NCI-H146 treated with DMSO at 0.1 percent for 48 hours (cell line): ENCODE results near the gene TNNI2.
"Not testable (repeated sequence)": the region's sequence is repeated elsewhere in the genome, so short reads cannot be mapped to it uniquely, and the experiment has no call there.

Experiments
- DNase-seq: peaks from one replicate; lab custom pipeline; 2025; ENCODE audit not compliant: unreplicated experiment; lab: John Stamatoyannopoulos, UW

Gene TNNI2

GRCh38 chr11:1838426-1839144 lies at the start of gene TNNI2:
Gene TNNI2, plus strand, starts transcription at chr11:1838981. Its CDS starts 716 bp downstream, at chr11:1839697.
- no peak for DNase-seq

GRCh38 chr11:1791912-1792311 lies 46.9 kb upstream of the TNNI2 start:
- no peak for DNase-seq

GRCh38 chr11:1792461-1792860 lies 46.3 kb upstream of the TNNI2 start:
- no peak for DNase-seq

GRCh38 chr11:1793081-1793480 lies 45.7 kb upstream of the TNNI2 start:
- no peak for DNase-seq

- no peak for DNase-seq
These were observed 42.3 kb upstream of the TNNI2 start for GRCh38 chr11:1796413-1797011.

GRCh38 chr11:1797391-1798125 lies 41.2 kb upstream of the TNNI2 start:
- DNase-seq = no peak

- no peak for DNase-seq
These were observed 35.5 kb upstream of the TNNI2 start for GRCh38 chr11:1803246-1803645.

- DNase-seq = not testable (repeated sequence)
These were observed 34.8 kb upstream of the TNNI2 start for GRCh38 chr11:1803835-1804519.

GRCh38 chr11:1805525-1805924 lies 33.3 kb upstream of the TNNI2 start:
- no peak for DNase-seq

- no peak for DNase-seq
These were observed 31.4 kb upstream of the TNNI2 start for GRCh38 chr11:1807264-1807995.

GRCh38 chr11:1810761-1811160 lies 28.0 kb upstream of the TNNI2 start:
- DNase-seq = no peak

GRCh38 chr11:1812274-1812673 lies 26.5 kb upstream of the TNNI2 start:
- DNase-seq = no peak

- no peak for DNase-seq
These were observed 26.0 kb upstream of the TNNI2 start for GRCh38 chr11:1812801-1813200.

GRCh38 chr11:1813356-1813755 lies 25.4 kb upstream of the TNNI2 start:
- DNase-seq = not testable (repeated sequence)

- no peak for DNase-seq
These were observed 24.1 kb upstream of the TNNI2 start for GRCh38 chr11:1814691-1815090.

GRCh38 chr11:1815311-1815710 lies 23.5 kb upstream of the TNNI2 start:
- no peak for DNase-seq

GRCh38 chr11:1815751-1816150 lies 23.0 kb upstream of the TNNI2 start:
- DNase-seq = no peak

- no peak for DNase-seq
These were observed 21.8 kb upstream of the TNNI2 start for GRCh38 chr11:1817000-1817399.

GRCh38 chr11:1817511-1817910 lies 21.3 kb upstream of the TNNI2 start:
- DNase-seq = no peak

GRCh38 chr11:1819074-1819473 lies 19.7 kb upstream of the TNNI2 start:
- DNase-seq = no peak
